A549 (cell line): ENCODE results near the gene HMGN4. TPM values are rescaled to one million over a fixed set of nuclear protein-coding genes. Genes with fewer than 3 reads are reported as not detected.

ENCODE experiments used
- ATAC-seq, 2 experiments: fragments of 200-7000 bp in 1 of 2; fragments of >200 bp in 1 of 2; cut with Nextera tagmentation in 1 of 2; cut with Tn5 transposase in 1 of 2; 3 replicates each; pipeline versions ENCODE4 v1.8.0 to v1.9.1; 2018 to 2020; ENCODE audit warnings: mild to moderate bottlenecking in 1 of 2, moderate library complexity in 1 of 2
- CTCF ChIA-PET: fragments of 300-600 bp; sonication (Branson Sonifier 250); formaldehyde crosslinking; extraction: SDS; loops from one replicate; lab custom pipeline; 2021; ENCODE audit warnings: antibody characterized with exemption, inconsistent platforms; lab: Yijun Ruan, JAX
- POLR2A ChIA-PET: fragments of 350-600 bp; formaldehyde crosslinking; extraction: SDS; loops from one replicate; lab custom pipeline; 2021; ENCODE audit warnings: antibody characterized with exemption, inconsistent platforms; lab: Yijun Ruan, JAX
- DNase-seq, 2 experiments: peaks; one replicate each; pipeline versions ENCODE4 v3.0.0 to v3.0.0-alpha.2; 2011 to 2016; ENCODE audit warnings: low read depth in 1 of 2, low spot score in 1 of 2
- FAIRE-seq: peaks from 2 replicates; lab custom pipeline; 2011; peaks lifted over from hg19 to GRCh38; lab: Jason Lieb, UNC
- H3K27ac ChIP-seq, 2 experiments: fragments of >200 bp; sonication (Bioruptor Twin); formaldehyde crosslinking; 3 replicates each; pipeline ENCODE4 v1.5.1; 2016 to 2017
- H3K4me1 ChIP-seq: fragments of >200 bp; sonication (Bioruptor Twin); formaldehyde crosslinking; 3 replicates; pipeline ENCODE4 v1.6.1; 2016
- H3K4me2 ChIP-seq: fragments of >200 bp; sonication (Bioruptor Twin); formaldehyde crosslinking; 3 replicates; pipeline ENCODE4 v1.6.1; 2016
- H3K4me3 ChIP-seq: fragments of >200 bp; sonication (Bioruptor Twin); formaldehyde crosslinking; 3 replicates; pipeline ENCODE4 v1.5.1; 2016
- H3K9me3 ChIP-seq: fragments of >200 bp; sonication (Bioruptor Twin); formaldehyde crosslinking; 3 replicates; pipeline ENCODE4 v1.6.1; 2016
- CBX2 ChIP-seq: fragments of 200-600 bp; sonication (generic); IDR thresholded peaks from 2 replicates; pipeline ENCODE4 v1.6.1; 2016; ENCODE audit warnings: low read depth, mild to moderate bottlenecking, borderline replicate concordance
- CBX8 ChIP-seq: fragments of 200-600 bp; sonication (generic); IDR thresholded peaks from 2 replicates; pipeline ENCODE4 v1.6.1; 2016
- CHD4 ChIP-seq: fragments of 200-600 bp; sonication (generic); IDR thresholded peaks from 2 replicates; pipeline ENCODE4 v1.6.1; 2016; ENCODE audit warnings: antibody characterized with exemption, mild to moderate bottlenecking, borderline replicate concordance
- EP300 ChIP-seq, 2 experiments: fragments of >200 bp; sonication (Bioruptor Twin); formaldehyde crosslinking; IDR thresholded peaks; 2 replicates in 1 of 2; 3 replicates in 1 of 2; pipeline ENCODE4 v1.6.1; 2016 to 2017
- ESRRA ChIP-seq: fragments of 150-350 bp; IDR thresholded peaks from 2 replicates; pipeline ENCODE4 v1.6.1; 2014; ENCODE audit warnings: mild to moderate bottlenecking, low read length, borderline replicate concordance
- FOSB ChIP-seq: fragments of 250-450 bp; sonication (Bioruptor Pico); IDR thresholded peaks from 2 replicates; pipeline ENCODE4 v1.5.0; 2020; ENCODE audit warnings: mild to moderate bottlenecking, moderate library complexity
- FOSL2 ChIP-seq, 2 experiments: fragments of 450-650 bp in 1 of 2; fragments of >200 bp in 1 of 2; sonication (Bioruptor Twin) in 1 of 2; formaldehyde crosslinking; IDR thresholded peaks; 2 replicates each; pipeline versions ENCODE4 v1.5.0 to v1.6.1; 2016 to 2020; ENCODE audit warnings: mild to moderate bottlenecking in 1 of 2, moderate library complexity in 1 of 2
- FOXS1 ChIP-seq: fragments of 250-450 bp; sonication (Bioruptor Pico); IDR thresholded peaks from 2 replicates; pipeline ENCODE4 v1.5.0; 2020; ENCODE audit warnings: mild to moderate bottlenecking, moderate library complexity
- HEYL ChIP-seq: fragments of 250-450 bp; sonication (Bioruptor Pico); IDR thresholded peaks from 2 replicates; pipeline ENCODE4 v1.8.0; 2021; ENCODE audit warnings: mild to moderate bottlenecking, moderate library complexity
- HOXB13 ChIP-seq: fragments of 250-450 bp; sonication (Bioruptor Pico); IDR thresholded peaks from 2 replicates; pipeline ENCODE4 v1.5.0; 2020; ENCODE audit warnings: low read depth, mild to moderate bottlenecking, moderate library complexity
- JUNB ChIP-seq: fragments of >200 bp; sonication (Bioruptor Twin); formaldehyde crosslinking; IDR thresholded peaks from 2 replicates; pipeline ENCODE4 v1.6.1; 2016
- KDM1A ChIP-seq: fragments of 200-600 bp; sonication (generic); IDR thresholded peaks from 2 replicates; pipeline ENCODE4 v1.6.1; 2016; ENCODE audit warnings: low read depth, mild to moderate bottlenecking
- MYC ChIP-seq: IDR thresholded peaks from 2 replicates; pipeline ENCODE4 v1.6.1; 2012; ENCODE audit warnings: mild to moderate bottlenecking, inconsistent platforms, low read length, improper control_type of control experiment, borderline replicate concordance
- NFE2L2 ChIP-seq: fragments of 150-350 bp; conservative IDR thresholded peaks from 2 replicates; pipeline ENCODE4 v1.6.1; 2014; ENCODE audit warnings: low read length
- POLR2A ChIP-seq: IDR thresholded peaks from 2 replicates; pipeline ENCODE4 v1.6.1; 2012; ENCODE audit warnings: mild to moderate bottlenecking, low read length
- RARB ChIP-seq: fragments of 250-450 bp; sonication (Bioruptor Pico); IDR thresholded peaks from 2 replicates; pipeline ENCODE4 v1.8.0; 2021; ENCODE audit warnings: mild to moderate bottlenecking, moderate library complexity
- RCOR1 ChIP-seq: fragments of 150-350 bp; IDR thresholded peaks from 2 replicates; pipeline ENCODE4 v1.6.1; 2014; ENCODE audit warnings: antibody characterized with exemption, low read length, low read depth
- RFX5 ChIP-seq: fragments of 450-650 bp; IDR thresholded peaks from 2 replicates; pipeline ENCODE4 v1.7.1; 2014; ENCODE audit warnings: antibody characterized with exemption, mild to moderate bottlenecking, moderate library complexity
- ZNF302 ChIP-seq: fragments of 250-450 bp; sonication (Bioruptor Pico); IDR thresholded peaks from 2 replicates; pipeline ENCODE4 v1.9.0; 2021; ENCODE audit warnings: inconsistent platforms, mild to moderate bottlenecking, moderate library complexity
- ZSCAN20 ChIP-seq: fragments of 250-450 bp; sonication (Bioruptor Pico); IDR thresholded peaks from 2 replicates; pipeline ENCODE4 v1.8.0; 2022; ENCODE audit warnings: mild to moderate bottlenecking, moderate library complexity
- WGBS: methylation state at CpG from one replicate; pipeline ENCODE4 v1.1.6; 2017; ENCODE audit errors: missing lambda C conversion rate; 5-methylcytosine and 5-hydroxymethylcytosine counted together
- polyA plus RNA-seq, 4 experiments: library from polyadenylated mRNA; depleted of rRNA in 3 of 4; stranded (reverse); fragments of >200 nt; fragmentation: RNase III in 1 of 4; extraction: RNeasy Plus Mini Kit Qiagen cat#74134 plus additional on column Dnase treatment in 1 of 4; gene quantifications; 2 replicates in 3 of 4; 3 replicates in 1 of 4; pipeline ENCODE4 v1.2.3, GENCODE V29; 2011 to 2017
- TF ChIP-seq, protein P1 (sequence below): fragments of 250-450 bp; sonication (Bioruptor Pico); IDR thresholded peaks from 2 replicates; pipeline ENCODE4 v1.5.0; 2020; ENCODE audit warnings: low read depth, mild to moderate bottlenecking, moderate library complexity
- TF ChIP-seq, protein P2 (sequence below): fragments of >200 bp; sonication (Bioruptor Twin); formaldehyde crosslinking; IDR thresholded peaks from 2 replicates; pipeline ENCODE4 v1.6.1; 2016
- TF ChIP-seq, protein P3 (sequence below): fragments of 450-650 bp; IDR thresholded peaks from 2 replicates; pipeline ENCODE4 v1.6.1; 2014; ENCODE audit warnings: antibody characterized with exemption
- TF ChIP-seq, protein P4 (sequence below): IDR thresholded peaks from 2 replicates; pipeline ENCODE4 v1.6.1; 2012
- TF ChIP-seq, protein P5 (sequence below): fragments of 200-600 bp; sonication (generic); IDR thresholded peaks from 2 replicates; pipeline ENCODE4 v1.6.1; 2016; ENCODE audit warnings: antibody characterized with exemption, mild to moderate bottlenecking, moderate library complexity

HMGN4 gene
- polyA plus RNA-seq, 2 of the 4 experiments (the other 2 are of a cell fraction) = 55.0 to 59.0 TPM

DNA sequence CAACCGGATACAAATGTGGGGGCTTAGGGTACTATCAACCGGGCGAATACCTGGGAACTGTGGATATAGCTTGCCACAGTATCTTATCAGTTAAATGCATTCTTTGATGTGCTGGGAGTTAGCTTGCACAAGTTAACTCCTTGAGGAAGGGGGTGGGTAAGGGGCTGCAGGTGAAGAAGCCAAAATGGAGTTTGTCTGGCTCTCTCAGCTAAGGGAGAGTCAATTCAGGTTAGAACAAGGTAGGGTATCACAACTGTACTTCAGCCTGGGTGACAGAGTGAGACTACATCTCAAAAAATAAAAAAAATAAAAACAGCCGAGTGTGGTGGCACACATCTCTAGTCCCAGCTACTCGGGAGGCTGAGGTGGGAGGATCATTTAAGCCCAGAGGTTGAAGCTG is 46.6 kb upstream of the HMGN4 start:
- TF ChIP-seq HEYL (CRISPR knock-in tag) (no peak), RFX5 (no peak), ZSCAN20 (no peak), RARB (CRISPR knock-in tag) (no peak), FOSB (no peak), CHD4 (no peak), JUNB (no peak), MYC (no peak), FOXS1 (CRISPR knock-in tag) (no peak), HOXB13 (CRISPR knock-in tag) (no peak), POLR2A (no peak), RCOR1 (no peak), ZNF302 (no peak), ESRRA (no peak), EP300 (IDR thresholded peaks at IDR 0.05) (no peak), NFE2L2 (no peak)
- TF ChIP-seq, protein P1, sequence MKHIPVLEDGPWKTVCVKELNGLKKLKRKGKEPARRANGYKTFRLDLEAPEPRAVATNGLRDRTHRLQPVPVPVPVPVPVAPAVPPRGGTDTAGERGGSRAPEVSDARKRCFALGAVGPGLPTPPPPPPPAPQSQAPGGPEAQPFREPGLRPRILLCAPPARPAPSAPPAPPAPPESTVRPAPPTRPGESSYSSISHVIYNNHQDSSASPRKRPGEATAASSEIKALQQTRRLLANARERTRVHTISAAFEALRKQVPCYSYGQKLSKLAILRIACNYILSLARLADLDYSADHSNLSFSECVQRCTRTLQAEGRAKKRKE (CRISPR knock-in tag) = no peak
- TF ChIP-seq, protein P2, sequence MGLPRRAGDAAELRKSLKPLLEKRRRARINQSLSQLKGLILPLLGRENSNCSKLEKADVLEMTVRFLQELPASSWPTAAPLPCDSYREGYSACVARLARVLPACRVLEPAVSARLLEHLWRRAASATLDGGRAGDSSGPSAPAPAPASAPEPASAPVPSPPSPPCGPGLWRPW = no peak
- TF ChIP-seq, protein P3, sequence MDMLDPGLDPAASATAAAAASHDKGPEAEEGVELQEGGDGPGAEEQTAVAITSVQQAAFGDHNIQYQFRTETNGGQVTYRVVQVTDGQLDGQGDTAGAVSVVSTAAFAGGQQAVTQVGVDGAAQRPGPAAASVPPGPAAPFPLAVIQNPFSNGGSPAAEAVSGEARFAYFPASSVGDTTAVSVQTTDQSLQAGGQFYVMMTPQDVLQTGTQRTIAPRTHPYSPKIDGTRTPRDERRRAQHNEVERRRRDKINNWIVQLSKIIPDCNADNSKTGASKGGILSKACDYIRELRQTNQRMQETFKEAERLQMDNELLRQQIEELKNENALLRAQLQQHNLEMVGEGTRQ = no peak
- H3K4me2 ChIP-seq = no peak overlapping the region
- H3K27ac ChIP-seq = no peak overlapping the region
- H3K9me3 ChIP-seq = no peaks in the 10 kb centered on the region
- ATAC-seq (no peak), FAIRE-seq (no peak), DNase-seq (no peak)
- WGBS = 74% methylated on average over 5 of the region's 5 CpGs
- ChIA-PET POLR2A (no interaction called here), CTCF (interaction anchor here (0.6 kb wide), 1 partner anchor 150 kb away, joined by 3 read pairs; no protein-coding TSS in a partner anchor)
- no peaks in the 10 kb centered on the region for H3K4me1 ChIP-seq
- H3K4me3 ChIP-seq = no peak overlapping the region

DNA sequence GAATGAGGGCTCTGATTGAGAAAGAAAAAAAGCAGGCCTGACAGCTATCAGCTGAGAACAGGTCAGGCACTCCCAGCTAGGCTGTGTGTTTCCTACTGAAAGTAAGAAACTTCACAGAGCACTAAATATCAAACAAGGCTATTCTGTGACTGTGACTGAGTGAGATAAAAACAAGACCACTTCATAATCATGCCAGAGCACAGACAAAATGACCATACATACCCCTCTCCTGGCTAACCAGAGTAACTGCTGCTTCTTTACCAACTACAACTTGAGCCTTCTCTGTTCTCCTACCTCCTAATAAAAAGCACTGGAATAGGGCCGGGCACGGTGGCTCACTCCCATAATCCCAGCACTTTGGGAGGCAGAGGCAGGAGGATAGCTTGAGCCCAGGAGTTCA is 44.9 kb upstream of the HMGN4 start:
- Histone ChIP-seq H3K4me3 (no peak overlapping the region), H3K4me2 (no peak overlapping the region), H3K9me3 (no peaks in the 10 kb centered on the region), H3K4me1 (no peaks in the 10 kb centered on the region), H3K27ac (no peak overlapping the region)
- peak in 1 of 2 experiments; percentile 40 for DNase-seq
- ATAC-seq = peak; percentile 56 to 76; a peak in 4 of 6 replicates
- POLR2A ChIA-PET = no interaction called here
- WGBS = 81% methylated on average over 2 of the region's 2 CpGs
- TF ChIP-seq RARB (CRISPR knock-in tag) (no peak), FOSL2 (IDR thresholded peaks at IDR 0.05) (no peak), FOSL2 (CRISPR knock-in tag; IDR thresholded peaks at IDR 0.05) (no peak), CBX8 (no peak), KDM1A (no peak), MYC (no peak), CBX2 (no peak)
- TF ChIP-seq, protein P4, sequence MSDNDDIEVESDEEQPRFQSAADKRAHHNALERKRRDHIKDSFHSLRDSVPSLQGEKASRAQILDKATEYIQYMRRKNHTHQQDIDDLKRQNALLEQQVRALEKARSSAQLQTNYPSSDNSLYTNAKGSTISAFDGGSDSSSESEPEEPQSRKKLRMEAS = no peak
- TF ChIP-seq, protein P5, sequence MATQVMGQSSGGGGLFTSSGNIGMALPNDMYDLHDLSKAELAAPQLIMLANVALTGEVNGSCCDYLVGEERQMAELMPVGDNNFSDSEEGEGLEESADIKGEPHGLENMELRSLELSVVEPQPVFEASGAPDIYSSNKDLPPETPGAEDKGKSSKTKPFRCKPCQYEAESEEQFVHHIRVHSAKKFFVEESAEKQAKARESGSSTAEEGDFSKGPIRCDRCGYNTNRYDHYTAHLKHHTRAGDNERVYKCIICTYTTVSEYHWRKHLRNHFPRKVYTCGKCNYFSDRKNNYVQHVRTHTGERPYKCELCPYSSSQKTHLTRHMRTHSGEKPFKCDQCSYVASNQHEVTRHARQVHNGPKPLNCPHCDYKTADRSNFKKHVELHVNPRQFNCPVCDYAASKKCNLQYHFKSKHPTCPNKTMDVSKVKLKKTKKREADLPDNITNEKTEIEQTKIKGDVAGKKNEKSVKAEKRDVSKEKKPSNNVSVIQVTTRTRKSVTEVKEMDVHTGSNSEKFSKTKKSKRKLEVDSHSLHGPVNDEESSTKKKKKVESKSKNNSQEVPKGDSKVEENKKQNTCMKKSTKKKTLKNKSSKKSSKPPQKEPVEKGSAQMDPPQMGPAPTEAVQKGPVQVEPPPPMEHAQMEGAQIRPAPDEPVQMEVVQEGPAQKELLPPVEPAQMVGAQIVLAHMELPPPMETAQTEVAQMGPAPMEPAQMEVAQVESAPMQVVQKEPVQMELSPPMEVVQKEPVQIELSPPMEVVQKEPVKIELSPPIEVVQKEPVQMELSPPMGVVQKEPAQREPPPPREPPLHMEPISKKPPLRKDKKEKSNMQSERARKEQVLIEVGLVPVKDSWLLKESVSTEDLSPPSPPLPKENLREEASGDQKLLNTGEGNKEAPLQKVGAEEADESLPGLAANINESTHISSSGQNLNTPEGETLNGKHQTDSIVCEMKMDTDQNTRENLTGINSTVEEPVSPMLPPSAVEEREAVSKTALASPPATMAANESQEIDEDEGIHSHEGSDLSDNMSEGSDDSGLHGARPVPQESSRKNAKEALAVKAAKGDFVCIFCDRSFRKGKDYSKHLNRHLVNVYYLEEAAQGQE = no peak
- CTCF ChIA-PET = interaction anchor here (0.6 to 1.0 kb wide), 2 partner anchors 32 to 159 kb away, joined by 3 to 4 read pairs; no protein-coding TSS in a partner anchor
- FAIRE-seq = no peak
